B cell (primary cell): Measurements from ENCODE around the gene DNAAF1. TPM values are rescaled to one million over a fixed set of nuclear protein-coding genes. Genes with fewer than 3 reads are reported as not detected.

ENCODE experiments used
- ATAC-seq: fragments of 200-7000 bp; cut with Tn5 transposase; one replicate; pipeline ENCODE4 v1.10.0; 2021; ENCODE audit warnings: low read depth, mild to moderate bottlenecking, moderate number of reproducible peaks, moderate library complexity
- CTCF ChIA-PET: fragments of 350-600 bp; sonication (Branson Sonifier 250); formaldehyde crosslinking; loops from one replicate; lab custom pipeline; 2021; ENCODE audit warnings: antibody characterized with exemption, inconsistent platforms; lab: Charles Lee
- POLR2A ChIA-PET: fragments of 350-600 bp; sonication (Branson Sonifier 250); formaldehyde crosslinking; loops from one replicate; lab custom pipeline; 2021; ENCODE audit warnings: antibody characterized with exemption; lab: Charles Lee
- DNase-seq: peaks from one replicate; pipeline ENCODE4 v3.0.0; 2013
- H2AFZ ChIP-seq: 2 replicates; pipeline ENCODE4 v1.6.1; 2012; ENCODE audit warnings: mild to moderate bottlenecking, low read depth, low read length; ENCODE audit not compliant: insufficient read depth, poor library complexity, severe bottlenecking
- H3K27ac ChIP-seq, 2 donors: 1 replicate in 1 of 2; 2 replicates in 1 of 2; pipeline ENCODE4 v1.5.1; 2012 to 2013; ENCODE audit warnings: low read length in 2 of 2, mild to moderate bottlenecking in 2 of 2, moderate library complexity in 1 of 2
- H3K27me3 ChIP-seq, 4 experiments: fragments of 200-600 bp in 1 of 4; sonication (generic) in 1 of 4; replicated peaks in 1 of 4; 1 replicate in 2 of 4; 2 replicates in 2 of 4; pipeline versions ENCODE4 v1.6.1 to v1.7.0; 2013 to 2016; ENCODE audit warnings: low read length in 3 of 4, mild to moderate bottlenecking in 2 of 4, mixed read lengths in 1 of 4, moderate library complexity in 1 of 4; ENCODE audit not compliant: insufficient read depth in 4 of 4, control insufficient read depth in 3 of 4; ENCODE audit errors: control extremely low read depth in 1 of 4
- H3K36me3 ChIP-seq, 2 experiments: replicated peaks in 1 of 2; 1 replicate in 1 of 2; 2 replicates in 1 of 2; pipeline versions ENCODE4 v1.6.1 to v1.7.1; 2013; ENCODE audit warnings: low read length in 1 of 2; ENCODE audit not compliant: insufficient read depth in 2 of 2, control insufficient read depth in 1 of 2; ENCODE audit errors: control extremely low read depth in 1 of 2, extremely low read depth in 1 of 2
- H3K4me1 ChIP-seq, 2 donors: fragments of 200-600 bp in 1 of 2; sonication (generic) in 1 of 2; 1 replicate in 1 of 2; 2 replicates in 1 of 2; pipeline versions ENCODE4 v1.5.1 to v1.6.1; 2013 to 2017; ENCODE audit warnings: low read length in 2 of 2; ENCODE audit not compliant: control insufficient read depth in 2 of 2, insufficient read depth in 2 of 2
- H3K4me2 ChIP-seq: replicated peaks from 2 replicates; pipeline ENCODE3; 2012; ENCODE audit warnings: mild to moderate bottlenecking, low read depth, low read length; ENCODE audit not compliant: poor library complexity, severe bottlenecking
- H3K4me3 ChIP-seq, 5 experiments: fragments of 200-600 bp in 1 of 5; sonication (generic) in 1 of 5; 1 replicate in 3 of 5; 2 replicates in 2 of 5; pipeline versions ENCODE4 v1.5.1 to v1.7.0; 2011 to 2016; ENCODE audit warnings: low read length in 4 of 5, mild to moderate bottlenecking in 4 of 5, low read depth in 2 of 5, control low read depth in 1 of 5, moderate library complexity in 1 of 5; ENCODE audit not compliant: insufficient read depth in 1 of 5; ENCODE audit errors: control extremely low read depth in 1 of 5, extremely low read depth in 1 of 5
- H3K79me2 ChIP-seq: fragments of 200-600 bp; sonication (generic); one replicate; pipeline ENCODE4 v1.6.0; 2016; ENCODE audit warnings: low read length; ENCODE audit not compliant: control insufficient read depth, insufficient read depth
- H3K9ac ChIP-seq: fragments of 200-600 bp; sonication (generic); 2 replicates; pipeline ENCODE4 v1.6.1; 2017; ENCODE audit warnings: mild to moderate bottlenecking, low read length, moderate library complexity
- H3K9me3 ChIP-seq, 3 donors: one replicate each; pipeline versions ENCODE4 v1.6.1 to v1.7.1; 2013; ENCODE audit warnings: low read length in 2 of 3; ENCODE audit not compliant: control insufficient read depth in 2 of 3, insufficient read depth in 1 of 3; ENCODE audit errors: control extremely low read depth in 1 of 3
- H4K20me1 ChIP-seq: 2 replicates; pipeline ENCODE4 v1.6.0; 2012; ENCODE audit warnings: mild to moderate bottlenecking, low read length; ENCODE audit not compliant: insufficient read depth, control insufficient read depth, poor library complexity, severe bottlenecking
- H3K27ac Mint-ChIP-seq: one replicate; pipeline ENCODE4 v1.8.0; 2021; ENCODE audit warnings: mixed read lengths
- H3K27me3 Mint-ChIP-seq: one replicate; pipeline ENCODE4 v1.8.0; 2021; ENCODE audit warnings: mixed read lengths
- H3K4me1 Mint-ChIP-seq: one replicate; pipeline ENCODE4 v1.8.0; 2021; ENCODE audit warnings: mixed read lengths
- H3K4me3 Mint-ChIP-seq: one replicate; pipeline ENCODE4 v1.8.0; 2021; ENCODE audit warnings: mixed read lengths
- H3K9me3 Mint-ChIP-seq: one replicate; pipeline ENCODE4 v1.8.0; 2022; ENCODE audit warnings: mixed read lengths; ENCODE audit not compliant: insufficient read depth
- CTCF ChIP-seq: fragments of 200-600 bp; IDR thresholded peaks from one replicate; pipeline ENCODE4 v1.8.0; 2022; ENCODE audit warnings: antibody characterized with exemption, mild to moderate bottlenecking
- EZH2 ChIP-seq: IDR thresholded peaks from 2 replicates; pipeline ENCODE4 v1.6.1; 2012; ENCODE audit warnings: borderline replicate concordance, low read depth, mild to moderate bottlenecking, moderate library complexity, low read length; ENCODE audit not compliant: insufficient read depth, poor library complexity, severe bottlenecking
- WGBS: methylation state at CpG from one replicate; pipeline ENCODE4 v1.1.5; 2013; ENCODE audit warnings: missing lambda C conversion rate; ENCODE audit not compliant: insufficient coverage; 5-methylcytosine and 5-hydroxymethylcytosine counted together
- intact Hi-C: fragments of 100-400 bp; cut with micrococcal nuclease; formaldehyde crosslinking; loops from one replicate; pipeline ENCODE4 v1.10.0; 2022
- polyA plus RNA-seq: library from polyadenylated mRNA; depleted of rRNA; stranded (reverse); fragments of >200 nt; gene quantifications from 2 replicates; pipeline ENCODE4 v1.2.3, GENCODE V29; 2012
- total RNA-seq, 2 donors: library from RNA; stranded (reverse); fragments of 120-200 nt in 1 of 2; gene quantifications; 1 replicate in 1 of 2; 2 replicates in 1 of 2; pipeline versions ENCODE4 v1.2.3 to v1.2.4, GENCODE V29; 2013 to 2022

The DNAAF1 gene
- total and polyA plus RNA-seq, 2 donors (not counting 1 experiment from before 2014, with no cell fraction given), result 0.24 to 0.30 TPM

GRCh38 chr16:84121007-84121406 lies 24.1 kb upstream of the DNAAF1 start:
- Mint-ChIP-seq H3K4me1 (peaks cover 19% of the 10 kb centered on the region), H3K27ac (no peak overlapping the region), H3K9me3 (no peaks in the 10 kb centered on the region), H3K27me3 (no peaks in the 10 kb centered on the region), H3K4me3 (no peak overlapping the region)
- DNase-seq, result no peak
- Histone ChIP-seq H3K27me3 (no peaks in the 10 kb centered on the region), H3K4me1 (peaks cover 6 to 13% of the 10 kb centered on the region in 2 donors), H3K9ac (no peak overlapping the region), H3K9me3 (no peaks in the 10 kb centered on the region), H3K79me2 (peaks cover 6% of the 10 kb centered on the region), H4K20me1 (no peaks in the 10 kb centered on the region), H3K27ac (no peak overlapping the region), H2AFZ (no peak overlapping the region), H3K4me3 (no peak overlapping the region), H3K4me2 (no peak overlapping the region), H3K36me3 (peaks cover 0 to 6% of the 10 kb centered on the region in 2 experiments)
- POLR2A ChIA-PET, result no interaction called here
- intact Hi-C loops, result no loop called here
- ATAC-seq, result no peak
- no peak for TF ChIP-seq EZH2
- no peak for TF ChIP-seq CTCF
- 95% methylated on average over 3 of the region's 10 CpGs for WGBS
- CTCF ChIA-PET, result no interaction called here

GRCh38 chr16:84124257-84125073 lies 20.6 kb upstream of the DNAAF1 start:
- ATAC-seq (no peak), DNase-seq (peak; percentile 23)
- no peak overlapping the region for H3K27ac Mint-ChIP-seq
- ChIA-PET CTCF (no interaction called here), POLR2A (no interaction called here)
- Histone ChIP-seq H4K20me1 (no peaks in the 10 kb centered on the region), H3K9me3 (no peaks in the 10 kb centered on the region), H3K36me3 (peaks cover under 1 to 8% of the 10 kb centered on the region in 2 experiments), H3K4me3 (no peak overlapping the region), H3K79me2 (peaks cover 4% of the 10 kb centered on the region), H2AFZ (no peak overlapping the region), H3K27me3 (no peaks in the 10 kb centered on the region), H3K4me1 (peaks cover 0 to 3% of the 10 kb centered on the region in 2 donors), H3K9ac (no peak overlapping the region), H3K4me2 (peak overlapping the region; percentile 5), H3K27ac (no peak overlapping the region)
- no peak for TF ChIP-seq CTCF
- no peak for TF ChIP-seq EZH2
- no peaks in the 10 kb centered on the region for H3K9me3 Mint-ChIP-seq
- no peaks in the 10 kb centered on the region for H3K27me3 Mint-ChIP-seq
- WGBS, result 100% methylated on average over 2 of the region's 7 CpGs
- no peak overlapping the region for H3K4me3 Mint-ChIP-seq
- intact Hi-C loops, result no loop called here
- peaks cover 11% of the 10 kb centered on the region for H3K4me1 Mint-ChIP-seq
